ENCODE results near the gene PHF21B. TPM values are rescaled to one million over a fixed set of nuclear protein-coding genes. Genes with fewer than 3 reads are reported as not detected.

Gene PHF21B
- total and polyA plus RNA-seq, 2 of the 8 experiments (the other 6 are each of a cell fraction or from before 2014, with no cell fraction given): 19.3 to 68.1 TPM

DNA sequence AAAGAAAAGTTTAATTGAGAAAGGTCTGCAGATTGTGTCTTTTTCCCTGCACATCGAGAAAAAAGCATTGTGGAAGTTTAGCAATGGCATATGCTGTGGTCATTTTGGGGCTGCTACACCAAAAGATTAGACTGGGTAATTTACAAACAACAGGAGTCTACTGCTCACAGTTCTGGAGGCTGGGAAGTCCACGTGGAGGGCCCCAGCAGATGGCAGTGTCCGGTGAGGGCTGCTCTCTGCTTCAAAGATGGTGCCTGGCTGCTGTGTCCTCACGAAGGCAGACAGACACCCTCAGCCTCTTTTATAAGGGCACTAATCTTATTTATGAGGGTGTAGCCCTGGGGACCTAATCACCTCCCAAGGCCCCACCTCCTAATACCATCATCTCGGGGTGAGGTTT, 21.1 kb downstream of the PHF21B start:
- H3K56ac ChIP-seq (replicated peaks; ENCODE audit: insufficient read length, low read depth, low read length): no peak overlapping the region
- peaks cover 0 to 7% (median 0%) of the 10 kb centered on the region in 4 experiments; a peak in 1 of 7 replicates for H3K4me1 ChIP-seq (replicated peaks in 1 of 4; ENCODE audit: control insufficient read depth in 3 of 4, insufficient read depth in 4 of 4, low read length in 3 of 4)
- no peak overlapping the region for H2AK5ac ChIP-seq (ENCODE audit: low read depth, low read length)
- H3K18ac ChIP-seq (ENCODE audit: extremely low read depth, low read length): no peak overlapping the region
- H3K4me2 ChIP-seq (ENCODE audit: insufficient read depth in 1 of 2, low read depth in 2 of 2, low read length in 2 of 2): no peak overlapping the region
- no peak overlapping the region for H4K8ac ChIP-seq (ENCODE audit: extremely low read depth, insufficient read depth, low read length)
- H2BK5ac ChIP-seq (ENCODE audit: low read depth, low read length): no peak overlapping the region
- H3K36me3 ChIP-seq (ENCODE audit: control insufficient read depth in 2 of 4, insufficient read depth in 4 of 4, low read length in 3 of 4): peaks cover 0 to 65% (median 31%) of the 10 kb centered on the region in 4 experiments; a peak in 5 of 8 replicates
- no peak overlapping the region for H3K9ac ChIP-seq (replicated peaks in 1 of 4; ENCODE audit: extremely low read depth in 1 of 4, low read depth in 3 of 4, low read length in 3 of 4)
- H2BK15ac ChIP-seq (ENCODE audit: low read length): no peak overlapping the region
- no peak overlapping the region for H2BK20ac ChIP-seq (ENCODE audit: low read length)
- H3K23me2 ChIP-seq (ENCODE audit: low read depth, low read length): peaks cover 10% of the 10 kb centered on the region; the same call in 1 of the 2 replicates
- no peak for FAIRE-seq
- peaks cover 46 to 58% of the 10 kb centered on the region in 2 experiments for H4K20me1 ChIP-seq (replicated peaks in 1 of 2; ENCODE audit: control insufficient read depth in 1 of 2, insufficient read depth in 2 of 2, low read length in 2 of 2)
- 91% methylated on average over 5 of the region's 5 CpGs; no CpG with 5 or more reads in 1 of the 2 experiments for WGBS, 2 experiments (ENCODE audit: extremely low coverage in 1 of 2, insufficient coverage in 1 of 2, insufficient read length in 1 of 2, insufficient replicate concordance in 2 of 2, low coverage in 1 of 2, low lambda C conversion rate in 2 of 2, missing lambda C conversion rate in 1 of 2)
- H3K9me3 ChIP-seq (ENCODE audit: insufficient read depth in 2 of 2, low read depth in 1 of 2, low read length in 1 of 2): peaks cover 0 to 4% of the 10 kb centered on the region in 2 experiments; a peak in 1 of 4 replicates
- no peak overlapping the region for H2BK120ac ChIP-seq (replicated peaks; ENCODE audit: low read depth, low read length)
- POLR2A ChIA-PET (ENCODE audit: partially characterized antibody): interaction anchor here (1.5 to 4.6 kb wide), 3 partner anchors 9 to 18 kb away, joined by 11 to 61 read pairs (median 13); no protein-coding TSS in a partner anchor
- H3K23ac ChIP-seq (ENCODE audit: insufficient read length): no peak overlapping the region
- no peak overlapping the region for H3K4me3 ChIP-seq (ENCODE audit: extremely low read depth in 1 of 4, insufficient read depth in 2 of 4, low read depth in 3 of 4, low read length in 4 of 4)
- no peak overlapping the region for H3K27ac ChIP-seq (ENCODE audit: low read depth, low read length)
- peaks cover 43% of the 10 kb centered on the region for H3K79me1 ChIP-seq (ENCODE audit: low read depth, low read length)
- H2AFZ ChIP-seq (ENCODE audit: low read length): no peak overlapping the region
- no peaks in the 10 kb centered on the region for H3K27me3 ChIP-seq (replicated peaks in 1 of 4; ENCODE audit: control insufficient read depth in 3 of 4, extremely low read depth in 1 of 4, insufficient read depth in 3 of 4, low read length in 3 of 4)
- CTCF ChIA-PET (ENCODE audit: partially characterized antibody): no interaction called here
- no peak for DNase-seq (ENCODE audit: low read depth in 1 of 2, low spot score in 2 of 2)
- H4K91ac ChIP-seq (replicated peaks; ENCODE audit: insufficient read length, low read length): no peak overlapping the region
- no peak overlapping the region for H2BK12ac ChIP-seq (ENCODE audit: low read depth, low read length)
- H3K14ac ChIP-seq (ENCODE audit: insufficient read length): no peak overlapping the region
- H3K4ac ChIP-seq (replicated peaks; ENCODE audit: insufficient read length, low read depth, low read length): no peak overlapping the region
- peaks cover 52 to 99% of the 10 kb centered on the region in 2 experiments for H3K79me2 ChIP-seq (ENCODE audit: control insufficient read depth in 1 of 2, insufficient read depth in 2 of 2, low read length in 2 of 2)
- H4K5ac ChIP-seq (ENCODE audit: insufficient read length, low read depth, low read length): no peak overlapping the region
- no peak for TF ChIP-seq SRF (IDR thresholded peaks at IDR 0.05; ENCODE audit: low read depth, low read length)
- TF ChIP-seq RAD21 (IDR thresholded peaks at IDR 0.05 in 1 of 2, conservative IDR thresholded peaks at IDR 0.05 in 1 of 2; ENCODE audit: low read depth in 2 of 2, low read length in 2 of 2): peak in 1 of 2 experiments; percentile 17; a peak in 1 of 4 replicates
- TF ChIP-seq, protein P1, sequence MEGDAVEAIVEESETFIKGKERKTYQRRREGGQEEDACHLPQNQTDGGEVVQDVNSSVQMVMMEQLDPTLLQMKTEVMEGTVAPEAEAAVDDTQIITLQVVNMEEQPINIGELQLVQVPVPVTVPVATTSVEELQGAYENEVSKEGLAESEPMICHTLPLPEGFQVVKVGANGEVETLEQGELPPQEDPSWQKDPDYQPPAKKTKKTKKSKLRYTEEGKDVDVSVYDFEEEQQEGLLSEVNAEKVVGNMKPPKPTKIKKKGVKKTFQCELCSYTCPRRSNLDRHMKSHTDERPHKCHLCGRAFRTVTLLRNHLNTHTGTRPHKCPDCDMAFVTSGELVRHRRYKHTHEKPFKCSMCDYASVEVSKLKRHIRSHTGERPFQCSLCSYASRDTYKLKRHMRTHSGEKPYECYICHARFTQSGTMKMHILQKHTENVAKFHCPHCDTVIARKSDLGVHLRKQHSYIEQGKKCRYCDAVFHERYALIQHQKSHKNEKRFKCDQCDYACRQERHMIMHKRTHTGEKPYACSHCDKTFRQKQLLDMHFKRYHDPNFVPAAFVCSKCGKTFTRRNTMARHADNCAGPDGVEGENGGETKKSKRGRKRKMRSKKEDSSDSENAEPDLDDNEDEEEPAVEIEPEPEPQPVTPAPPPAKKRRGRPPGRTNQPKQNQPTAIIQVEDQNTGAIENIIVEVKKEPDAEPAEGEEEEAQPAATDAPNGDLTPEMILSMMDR (IDR thresholded peaks at IDR 0.05; ENCODE audit: control extremely low read depth in 1 of 3, insufficient read depth in 1 of 3, low read depth in 1 of 3, low read length in 3 of 3): peak in 1 of 3 experiments; percentile 1; a peak in 1 of 4 replicates
- TF ChIP-seq PHF8 (conservative IDR thresholded peaks at IDR 0.05; ENCODE audit: low read depth, low read length): no peak

All from H1 (cell line).